Measurements from ENCODE around the gene ZFYVE9.

DNA sequence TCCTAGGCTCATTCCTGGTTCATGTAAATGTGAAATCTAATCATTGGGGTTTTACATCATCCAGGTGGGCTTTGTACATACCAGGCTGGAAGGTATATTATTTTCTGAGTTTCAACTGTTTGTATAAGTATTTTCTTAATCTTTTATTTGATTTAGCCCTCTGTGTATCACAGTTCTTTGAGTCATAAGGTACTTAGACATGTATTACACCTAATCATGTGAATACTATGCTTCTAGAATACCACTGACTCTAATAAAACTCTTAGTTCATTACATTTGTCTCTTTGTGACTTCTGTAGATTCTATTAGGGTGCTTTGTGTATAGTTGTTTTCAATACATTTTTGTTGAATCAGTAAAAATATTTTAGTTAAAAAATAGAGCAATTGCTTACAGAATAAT is 92.8 kb downstream of the ZFYVE9 start:
- TF ChIP-seq POLR2A (IDR thresholded peaks at IDR 0.05) = no peak
- TF ChIP-seq, protein P1, sequence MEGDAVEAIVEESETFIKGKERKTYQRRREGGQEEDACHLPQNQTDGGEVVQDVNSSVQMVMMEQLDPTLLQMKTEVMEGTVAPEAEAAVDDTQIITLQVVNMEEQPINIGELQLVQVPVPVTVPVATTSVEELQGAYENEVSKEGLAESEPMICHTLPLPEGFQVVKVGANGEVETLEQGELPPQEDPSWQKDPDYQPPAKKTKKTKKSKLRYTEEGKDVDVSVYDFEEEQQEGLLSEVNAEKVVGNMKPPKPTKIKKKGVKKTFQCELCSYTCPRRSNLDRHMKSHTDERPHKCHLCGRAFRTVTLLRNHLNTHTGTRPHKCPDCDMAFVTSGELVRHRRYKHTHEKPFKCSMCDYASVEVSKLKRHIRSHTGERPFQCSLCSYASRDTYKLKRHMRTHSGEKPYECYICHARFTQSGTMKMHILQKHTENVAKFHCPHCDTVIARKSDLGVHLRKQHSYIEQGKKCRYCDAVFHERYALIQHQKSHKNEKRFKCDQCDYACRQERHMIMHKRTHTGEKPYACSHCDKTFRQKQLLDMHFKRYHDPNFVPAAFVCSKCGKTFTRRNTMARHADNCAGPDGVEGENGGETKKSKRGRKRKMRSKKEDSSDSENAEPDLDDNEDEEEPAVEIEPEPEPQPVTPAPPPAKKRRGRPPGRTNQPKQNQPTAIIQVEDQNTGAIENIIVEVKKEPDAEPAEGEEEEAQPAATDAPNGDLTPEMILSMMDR (IDR thresholded peaks at IDR 0.05 in 4 of 5, conservative IDR thresholded peaks at IDR 0.05 in 1 of 5) = no peak

All from gastrocnemius medialis (tissue), 4 donors.